Keratinocyte (primary cell): ENCODE measurements around the gene AOX1.

ENCODE experiments used
- CTCF ChIP-seq, 3 experiments: IDR thresholded peaks in 1 of 3; conservative IDR thresholded peaks in 1 of 3; optimal IDR thresholded peaks in 1 of 3; 2 replicates in 2 of 3; 3 replicates in 1 of 3; pipeline versions ENCODE3 to v1.5.1; 2011; ENCODE audit warnings: low read length in 3 of 3, mild to moderate bottlenecking in 3 of 3, moderate library complexity in 2 of 3, control low read depth in 1 of 3, inconsistent platforms in 1 of 3; ENCODE audit not compliant: insufficient read depth in 2 of 3; ENCODE audit errors: extremely low read depth in 1 of 3
- EZH2 ChIP-seq: IDR thresholded peaks from one replicate; pipeline ENCODE4 v1.6.1; 2012; ENCODE audit warnings: inconsistent platforms, mild to moderate bottlenecking, low read length, moderate library complexity

GRCh38 chr2:200677171-200677570 lies 91.4 kb downstream of the AOX1 start:
- no peak for TF ChIP-seq EZH2
- no peak for TF ChIP-seq CTCF (optimal IDR thresholded peaks at IDR 0.05 in 1 of 3, IDR thresholded peaks at IDR 0.05 in 1 of 3, conservative IDR thresholded peaks at IDR 0.05 in 1 of 3; ENCODE audit: extremely low read depth in 1 of 3, insufficient read depth in 2 of 3, low read length in 3 of 3)
